ENCODE results near the gene KRTAP5-4. TPM values are rescaled to one million over a fixed set of nuclear protein-coding genes. Genes with fewer than 3 reads are reported as not detected.

The KRTAP5-4 gene
- total RNA-seq, 1 donor from 2014 or later, result not detected

GRCh38 chr11:1629326-1630185 is 7.6 kb upstream of the KRTAP5-4 start, which contains the start of gene KRTAP5-5:
Gene KRTAP5-5 (plus strand): TSS chr11:1629775. CDS start chr11:1629841, 66 bp downstream.
- Histone ChIP-seq H3K9me3 (no peaks in the 10 kb centered on the region), H3K4me1 (peaks cover 13% of the 10 kb centered on the region), H3K4me3 (no peak within 1 kb of the TSS), H3K27me3 (ENCODE audit: low read depth) (peaks cover 35% of the 10 kb centered on the region), H3K27ac (no peak within 1 kb of the TSS), H3K36me3 (no peaks in the 10 kb centered on the region)
- intact Hi-C loops (cut with DNase I), result no loop called here
- DNase-seq, result no peak
- no peak for ATAC-seq
- TF ChIP-seq CTCF (IDR thresholded peaks at IDR 0.05), result no peak

GRCh38 chr11:1628506-1629325 is 6.8 kb upstream of the KRTAP5-4 start:
- intact Hi-C loops (cut with DNase I), result no loop called here
- peaks cover 13% of the 10 kb centered on the region for H3K4me1 ChIP-seq
- ATAC-seq (peak; percentile 86 to 87), DNase-seq (peak; percentile 62)
- no peaks in the 10 kb centered on the region for H3K36me3 ChIP-seq
- H3K27ac ChIP-seq, result no peak overlapping the region
- TF ChIP-seq CTCF (IDR thresholded peaks at IDR 0.05), result peak; percentile 95
- no peak overlapping the region for H3K4me3 ChIP-seq
- peaks cover 35% of the 10 kb centered on the region for H3K27me3 ChIP-seq (ENCODE audit: low read depth)
- no peaks in the 10 kb centered on the region for H3K9me3 ChIP-seq

- ATAC-seq (no peak), DNase-seq (no peak)
- H3K27me3 ChIP-seq (ENCODE audit: low read depth), result peaks cover 19% of the 10 kb centered on the region
- no peaks in the 10 kb centered on the region for H3K9me3 ChIP-seq
- peaks cover 8% of the 10 kb centered on the region for H3K4me1 ChIP-seq
- H3K36me3 ChIP-seq, result no peaks in the 10 kb centered on the region
- TF ChIP-seq CTCF (IDR thresholded peaks at IDR 0.05), result no peak
- H3K27ac ChIP-seq, result no peak overlapping the region
- intact Hi-C loops (cut with DNase I), result no loop called here
- no peak overlapping the region for H3K4me3 ChIP-seq
Measured at GRCh38 chr11:1625541-1625940, 3.6 kb upstream of the KRTAP5-4 start.

GRCh38 chr11:1624621-1625020 is 2.7 kb upstream of the KRTAP5-4 start:
- intact Hi-C loops (cut with DNase I), result no loop called here
- ATAC-seq (no peak), DNase-seq (no peak)
- no peaks in the 10 kb centered on the region for H3K9me3 ChIP-seq
- no peaks in the 10 kb centered on the region for H3K36me3 ChIP-seq
- peaks cover 8% of the 10 kb centered on the region for H3K4me1 ChIP-seq
- TF ChIP-seq CTCF (IDR thresholded peaks at IDR 0.05), result no peak
- H3K27me3 ChIP-seq (ENCODE audit: low read depth), result peaks cover 19% of the 10 kb centered on the region
- no peak overlapping the region for H3K4me3 ChIP-seq
- H3K27ac ChIP-seq, result no peak overlapping the region

- no peak overlapping the region for H3K4me3 ChIP-seq
Measured at GRCh38 chr11:1623716-1624115, 1.8 kb upstream of the KRTAP5-4 start.

More at GRCh38 chr11:1623716-1624115, 1.8 kb upstream of the KRTAP5-4 start:
- ATAC-seq, result no peak
- H3K27me3 ChIP-seq (ENCODE audit: low read depth), result peaks cover 11% of the 10 kb centered on the region
- H3K27ac ChIP-seq, result no peak overlapping the region
- intact Hi-C loops (cut with DNase I), result no loop called here
- H3K4me1 ChIP-seq, result peaks cover 2% of the 10 kb centered on the region
- no peak for DNase-seq
- H3K36me3 ChIP-seq, result no peaks in the 10 kb centered on the region
- TF ChIP-seq CTCF (IDR thresholded peaks at IDR 0.05), result no peak
- H3K9me3 ChIP-seq, result no peaks in the 10 kb centered on the region

Measured in lower lobe of right lung (tissue), 2 donors.